HG03460 (cell line): ENCODE data around the gene ZNF587B.
"Not testable (repeated sequence)": the region's sequence is repeated elsewhere in the genome, so short reads cannot be mapped to it uniquely, and the experiment has no call there.

Source experiments
- ATAC-seq: cut with Tn5 transposase; IDR thresholded peaks from one replicate; pipeline ENCODE4 v1.9.1; 2021; ENCODE audit not compliant: unreplicated experiment

ZNF587B gene

DNA sequence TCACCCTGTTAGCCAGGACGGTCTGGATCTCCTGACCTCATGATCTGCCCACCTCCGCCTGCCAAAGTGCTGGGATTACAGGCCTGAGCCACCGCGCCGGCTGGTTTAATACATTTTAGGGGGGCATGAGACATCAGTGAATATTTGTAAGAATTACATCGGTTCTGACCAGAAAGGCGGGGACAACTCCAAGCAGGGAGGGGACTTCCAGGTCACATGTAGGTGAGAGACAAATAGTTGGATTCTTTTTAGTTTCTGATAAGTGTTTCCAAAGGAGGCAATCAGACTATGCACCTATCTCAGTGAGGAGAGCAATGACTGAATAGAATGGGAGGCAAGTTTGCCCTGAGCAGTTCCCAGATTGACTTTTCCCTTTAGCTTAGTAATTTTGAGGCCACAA, 11.7 kb upstream of the ZNF587B start:
- no peak for ATAC-seq

DNA sequence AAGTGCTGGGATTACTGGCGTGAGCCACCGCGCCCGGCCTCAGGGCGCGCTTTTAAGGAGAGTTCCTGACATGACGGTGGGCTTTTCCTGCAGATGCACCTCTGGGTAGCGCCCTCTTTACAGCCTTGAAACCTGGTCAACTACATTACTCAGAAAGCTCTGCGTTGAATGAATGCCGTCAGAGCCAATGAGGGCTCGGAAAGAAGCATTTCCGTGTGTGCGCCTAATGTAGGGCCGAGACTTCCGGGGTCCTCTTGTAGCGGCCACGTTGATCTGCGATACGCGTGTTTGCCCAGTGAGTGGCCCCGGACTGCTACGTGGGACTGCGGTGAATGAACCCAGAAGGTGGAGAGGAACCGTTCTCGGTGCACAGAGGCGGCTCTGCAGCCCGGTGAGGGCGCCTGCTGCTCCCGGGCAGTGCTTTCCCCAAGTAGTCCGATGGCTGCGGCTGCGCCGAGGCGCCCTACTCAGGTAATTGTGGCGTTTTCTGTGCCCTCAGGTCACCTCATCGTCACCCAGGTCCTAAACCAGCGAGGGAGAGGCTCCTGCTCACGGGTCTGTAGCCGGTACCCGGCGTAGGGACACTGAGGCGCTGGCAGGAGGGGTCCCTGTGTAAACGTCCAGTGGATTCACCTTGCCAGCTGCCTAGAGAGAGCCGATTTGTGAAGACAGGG, 10.5 kb upstream of the ZNF587B start:
- peak; percentile 74 for ATAC-seq

- no peak for ATAC-seq
Observed at GRCh38 chr19:57820599-57820998, 9.5 kb upstream of the ZNF587B start.

DNA sequence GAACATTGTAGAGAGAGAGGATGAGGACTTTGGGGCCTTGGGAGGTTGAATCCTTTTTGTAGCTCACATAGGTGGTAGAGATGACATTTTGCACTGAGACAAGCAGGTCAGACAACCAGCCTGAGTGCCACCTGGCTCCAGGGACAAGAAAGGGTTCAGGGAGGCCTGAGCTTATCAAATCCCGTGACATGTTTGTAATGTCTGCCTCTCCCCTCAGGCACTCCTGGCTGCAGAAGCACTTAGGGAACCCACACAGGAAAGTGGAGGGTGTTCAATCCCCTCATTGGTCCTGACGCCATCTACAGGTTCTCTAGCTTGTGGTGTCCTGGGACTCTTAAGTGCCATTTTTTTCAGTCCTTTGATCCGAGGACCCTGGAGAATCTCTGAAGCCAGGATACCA, 9.0 kb upstream of the ZNF587B start:
- ATAC-seq = not testable (repeated sequence)

DNA sequence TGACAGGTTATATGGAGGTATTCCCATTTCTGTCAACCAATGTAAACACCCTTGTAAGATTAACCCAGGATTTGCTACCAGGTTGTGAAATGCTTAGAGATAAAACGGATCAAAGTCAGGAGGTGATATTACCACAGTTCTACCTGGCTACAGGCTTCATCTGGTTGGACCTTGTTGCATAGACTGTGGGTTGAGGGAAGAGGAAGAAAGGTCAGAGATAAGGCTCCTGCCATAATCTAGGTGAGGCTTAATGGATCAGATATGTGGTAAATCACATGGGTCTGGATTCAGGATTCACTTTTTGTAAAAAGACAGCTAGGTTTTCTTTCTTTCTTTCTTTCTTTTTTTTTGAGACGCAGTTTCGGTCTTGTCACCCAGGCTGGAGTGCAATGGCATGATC, 8.6 kb upstream of the ZNF587B start:
- not testable (repeated sequence) for ATAC-seq

- ATAC-seq = not testable (repeated sequence)
Observed at GRCh38 chr19:57823155-57823554, 6.9 kb upstream of the ZNF587B start.

- not testable (repeated sequence) for ATAC-seq
Observed at GRCh38 chr19:57823608-57824007, 6.5 kb upstream of the ZNF587B start.

DNA sequence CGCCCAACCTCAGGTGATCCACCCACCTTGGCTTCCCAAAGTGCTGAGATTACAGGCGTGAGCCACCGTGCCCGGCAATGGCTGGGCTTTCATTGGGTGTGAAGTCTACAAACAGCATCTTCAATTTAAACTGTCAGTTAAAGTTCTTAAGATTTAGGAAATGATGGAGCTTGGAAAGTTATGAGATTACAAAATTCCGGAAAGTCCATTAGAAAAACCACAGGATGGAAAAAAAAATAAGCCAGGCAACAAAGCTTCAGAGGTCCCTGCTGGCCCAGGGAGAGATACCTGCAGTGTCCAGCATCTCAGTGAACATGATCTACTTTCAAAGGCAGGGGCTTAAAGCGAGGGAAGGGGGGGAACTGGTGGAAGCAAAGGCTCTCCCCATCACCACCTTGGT, 4.6 kb upstream of the ZNF587B start:
- ATAC-seq = no peak

DNA sequence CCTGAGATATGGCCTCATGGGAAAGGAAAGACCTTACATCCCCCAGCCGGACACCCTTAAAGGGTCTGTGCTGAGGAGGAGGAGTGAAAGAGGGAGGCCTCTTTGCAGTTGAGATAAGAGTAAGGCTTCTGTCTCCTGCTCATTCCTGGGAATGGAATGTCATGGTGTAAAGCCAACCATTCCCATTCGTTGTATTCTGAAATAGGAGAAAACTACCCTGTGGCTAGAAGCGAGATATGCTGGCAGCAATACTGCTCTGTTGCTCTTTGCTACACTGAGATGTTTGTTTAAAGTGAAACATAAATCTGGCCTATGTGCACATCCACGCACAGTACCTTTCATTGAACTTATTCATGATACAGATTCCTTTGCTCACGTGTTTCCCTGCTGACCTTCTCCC, 783 bp upstream of the ZNF587B start:
- ATAC-seq = no peak

DNA sequence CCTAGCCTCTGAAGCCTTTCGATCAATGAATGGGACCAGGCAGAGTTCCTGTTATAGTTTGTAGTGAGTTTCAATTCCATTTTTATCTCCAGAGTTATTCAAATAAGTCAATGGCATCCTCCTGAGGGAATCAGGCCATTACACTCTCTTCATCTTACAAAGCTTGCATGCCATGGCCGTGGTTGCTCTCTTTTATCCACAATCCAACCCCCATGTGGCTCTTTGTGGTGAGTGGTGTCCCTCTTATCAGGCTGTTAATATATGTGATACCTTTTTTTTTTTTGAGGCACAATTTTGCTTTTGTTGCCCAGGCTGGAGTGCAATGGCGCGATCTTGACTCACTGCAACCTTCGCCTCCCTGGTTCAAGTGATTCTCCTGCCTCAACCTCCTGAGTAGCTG, 6.9 kb downstream of the ZNF587B start:
- ATAC-seq = not testable (repeated sequence)

GRCh38 chr19:57838622-57839191, 8.6 kb downstream of the ZNF587B start:
- ATAC-seq = not testable (repeated sequence)

- no peak for ATAC-seq
Observed at GRCh38 chr19:57841122-57841763, 11.1 kb downstream of the ZNF587B start.

GRCh38 chr19:57847164-57847563, 17.1 kb downstream of the ZNF587B start:
- not testable (repeated sequence) for ATAC-seq

GRCh38 chr19:57849162-57849665, 19.1 kb downstream of the ZNF587B start:
- ATAC-seq = peak; percentile 23

DNA sequence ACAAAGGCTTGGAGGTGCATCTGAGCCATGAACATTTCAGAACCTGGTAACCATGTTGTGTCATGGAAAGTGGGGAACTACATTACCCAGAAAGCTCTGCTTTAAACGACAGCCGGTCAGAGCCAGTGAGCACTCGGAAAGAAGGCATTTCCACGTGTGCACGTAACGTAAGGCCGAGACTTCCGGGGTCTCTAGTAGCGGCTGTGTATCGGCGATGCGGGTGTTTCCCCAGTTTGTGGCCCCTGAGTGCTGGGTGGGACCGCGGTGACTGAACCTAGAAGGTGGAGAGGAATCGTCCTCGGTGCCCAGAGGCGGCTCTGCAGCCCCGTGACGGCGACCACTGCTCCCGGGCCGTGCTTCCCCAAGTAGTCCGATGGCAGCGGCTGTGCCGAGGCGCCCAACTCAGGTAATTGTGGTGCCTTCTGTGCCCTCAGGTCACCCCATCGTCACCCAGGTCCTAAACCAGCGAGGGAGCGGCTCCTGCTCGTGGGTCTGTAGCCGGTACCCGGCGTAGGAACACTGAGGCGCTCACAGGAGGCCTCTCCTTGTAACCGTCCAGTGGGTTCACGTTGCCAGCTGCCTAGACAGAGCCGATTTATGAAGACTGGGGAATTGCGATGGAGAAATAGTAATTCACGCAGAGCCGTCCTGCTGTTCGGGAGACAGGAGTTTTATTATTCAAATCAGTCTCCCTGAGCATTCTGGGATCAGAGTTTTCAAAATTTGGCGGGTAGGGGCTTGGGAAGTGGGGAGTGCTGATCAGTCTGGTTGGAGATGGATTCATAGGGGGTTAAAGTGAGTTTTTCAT, 19.8 kb downstream of the ZNF587B start, which contains the start of gene ZNF587:
TSS of gene ZNF587 (plus strand) at position 194 of the 808 bp plus-strand sequence. CDS start at position 374, 180 bp downstream.
- peak; percentile 99 for ATAC-seq

DNA sequence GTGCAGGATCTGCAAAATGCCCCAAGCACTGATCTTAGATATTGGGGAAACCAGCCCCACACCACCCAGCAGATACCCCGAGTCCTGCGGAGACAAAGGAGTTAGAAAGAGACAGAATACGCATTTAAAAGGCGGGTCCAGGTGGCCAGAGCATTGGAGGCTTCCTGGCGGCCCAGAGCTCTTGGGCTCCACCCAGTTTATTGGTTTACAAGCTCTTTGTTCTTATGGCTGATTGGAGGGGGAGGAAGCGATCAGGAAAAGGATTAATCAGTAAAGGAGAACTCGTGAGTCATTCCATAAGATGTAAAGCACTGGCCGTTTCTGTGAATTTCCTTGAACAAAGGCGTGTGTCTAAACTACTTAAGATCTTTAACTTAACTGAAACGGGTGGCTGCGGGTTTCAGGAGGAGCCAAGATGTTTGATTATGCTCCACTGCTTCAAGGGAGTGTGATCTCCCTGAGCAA, 20.5 kb downstream of the ZNF587B start:
- no peak for ATAC-seq

DNA sequence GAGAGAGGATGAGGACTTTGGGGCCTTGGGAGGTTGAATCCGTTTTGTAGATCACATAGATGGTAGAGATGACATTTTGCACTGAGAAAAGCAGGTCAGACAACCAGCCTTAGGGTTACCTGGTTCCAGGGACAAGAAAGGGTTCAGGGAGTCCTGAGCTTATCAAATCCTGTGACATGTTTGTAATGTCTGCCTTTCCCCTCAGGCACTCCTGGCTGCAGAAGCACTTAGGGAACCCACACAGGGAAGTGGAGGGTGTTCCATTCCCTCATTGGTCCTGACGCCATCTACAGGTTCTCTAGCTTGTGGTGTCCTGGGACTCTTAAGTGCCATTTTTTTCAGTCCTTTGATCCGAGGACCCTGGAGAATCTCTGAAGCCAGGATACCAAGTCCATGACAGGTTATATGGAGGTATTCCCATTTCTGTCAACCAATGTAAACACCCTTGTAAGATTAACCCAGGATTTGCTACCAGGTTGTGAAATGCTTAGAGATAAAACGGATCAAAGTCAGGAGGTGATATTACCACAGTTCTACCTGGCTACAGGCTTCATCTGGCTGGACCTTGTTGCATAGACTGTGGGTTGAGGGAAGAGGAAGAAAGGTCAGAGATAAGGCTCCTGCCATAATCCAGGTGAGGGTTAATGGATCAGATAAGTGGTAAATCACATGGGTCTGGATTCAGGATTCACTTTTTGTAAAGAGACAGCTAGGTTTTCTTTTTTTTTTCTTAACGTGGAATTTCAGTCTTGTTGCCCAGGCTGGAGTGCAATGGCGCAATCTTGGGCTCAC, 21.9 kb downstream of the ZNF587B start:
- not testable (repeated sequence) for ATAC-seq

DNA sequence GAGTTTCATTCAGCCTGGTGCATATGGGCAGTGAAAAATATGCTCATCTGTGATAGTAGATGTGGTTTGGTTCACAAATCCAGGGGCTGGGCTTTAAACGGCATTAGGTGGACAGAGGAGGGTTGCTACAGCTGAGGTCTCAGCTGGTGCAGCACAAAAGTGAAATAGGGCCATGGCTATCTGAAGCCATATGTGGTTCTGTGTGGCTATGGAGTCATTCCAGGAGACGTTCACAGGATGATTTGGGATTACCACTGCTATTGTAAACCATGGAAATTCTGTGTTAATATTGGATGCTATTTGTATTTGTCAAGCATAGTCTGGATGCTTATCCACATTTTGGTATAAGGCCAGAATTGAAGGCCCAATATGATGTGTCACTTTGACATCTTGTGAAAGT, 24.0 kb downstream of the ZNF587B start:
- not testable (repeated sequence) for ATAC-seq

DNA sequence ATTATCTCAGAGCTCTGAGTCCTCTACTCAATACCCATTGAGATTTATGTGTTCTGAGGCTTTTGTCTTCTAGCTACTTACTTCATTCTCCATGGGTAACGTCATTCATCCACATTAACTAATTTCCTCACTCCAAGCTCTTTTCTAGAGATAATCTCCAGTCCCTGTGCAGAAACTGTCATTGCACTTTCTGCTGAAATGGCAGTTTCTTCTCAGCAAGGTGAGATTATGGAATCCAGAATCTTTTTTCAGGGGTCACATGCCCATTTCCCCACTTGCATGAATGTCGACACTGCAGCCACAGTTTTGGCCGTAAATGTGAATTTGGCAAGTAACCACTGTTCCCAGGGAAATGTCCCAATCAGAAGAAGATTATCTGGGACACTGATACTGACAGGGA, 32.3 kb downstream of the ZNF587B start:
- not testable (repeated sequence) for ATAC-seq

DNA sequence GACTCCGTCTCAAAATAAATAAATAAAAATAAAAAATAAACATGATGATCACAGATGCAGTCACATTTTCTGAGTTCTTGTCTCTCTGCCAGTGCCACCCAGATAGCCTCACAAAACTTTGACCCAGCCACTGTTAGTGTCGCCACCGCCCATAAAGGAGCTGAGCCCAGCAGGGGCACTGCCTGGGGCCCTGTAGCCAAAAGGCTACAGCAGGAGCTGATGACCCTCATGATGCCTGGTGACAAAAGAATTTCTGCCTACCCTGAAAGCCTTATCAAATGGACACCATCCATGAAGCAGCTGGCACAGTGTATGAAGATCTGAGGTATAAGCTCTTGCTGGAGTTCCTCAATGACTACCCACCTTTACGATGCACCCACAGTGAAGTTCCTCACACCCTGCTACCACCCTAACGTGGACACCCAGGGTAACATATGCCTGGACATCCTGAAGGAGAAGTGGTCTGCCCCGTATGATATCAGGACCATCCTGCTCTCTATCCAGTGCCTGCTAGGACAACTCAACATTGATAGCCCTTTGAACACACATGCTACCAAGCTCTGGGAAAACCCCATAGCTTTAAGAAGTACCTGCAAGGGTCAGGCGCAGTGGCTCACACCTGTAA, 37.9 kb downstream of the ZNF587B start:
- ATAC-seq = no peak
